ENCODE data around the gene VPS13D.

Gene VPS13D

GRCh38 chr1:12552951-12553921, 323.4 kb downstream of the VPS13D start:
- DNase-seq (ENCODE audit: low read depth, low spot score): no peak

GRCh38 chr1:12553963-12554362, 324.1 kb downstream of the VPS13D start:
- DNase-seq (ENCODE audit: low read depth, low spot score): no peak

GRCh38 chr1:12554521-12555305, 324.9 kb downstream of the VPS13D start:
- no peak for DNase-seq (ENCODE audit: low read depth, low spot score)

- DNase-seq (ENCODE audit: low read depth, low spot score): no peak
These were observed 325.9 kb downstream of the VPS13D start for GRCh38 chr1:12555411-12556367.

GRCh38 chr1:12556368-12556930, 326.6 kb downstream of the VPS13D start:
- no peak for DNase-seq (ENCODE audit: low read depth, low spot score)

GRCh38 chr1:12556957-12557935, 327.4 kb downstream of the VPS13D start:
- no peak for DNase-seq (ENCODE audit: low read depth, low spot score)

- DNase-seq (ENCODE audit: low read depth, low spot score): no peak
These were observed 331.3 kb downstream of the VPS13D start for GRCh38 chr1:12561121-12561520.
